Urothelium cell line (cell line): ENCODE measurements around the gene ANKRD66.

ENCODE experiments used
- DNase-seq: peaks from one replicate; pipeline ENCODE4 v3.0.0; 2011; ENCODE audit warnings: low spot score, mixed read lengths
- FAIRE-seq: peaks from 2 replicates; lab custom pipeline; 2011; peaks lifted over from hg19 to GRCh38; lab: Jason Lieb, UNC

ANKRD66 gene

GRCh38 chr6:46787871-46788540, 41.3 kb downstream of the ANKRD66 start:
- no peak for FAIRE-seq
- DNase-seq, result no peak

- DNase-seq (no peak), FAIRE-seq (no peak)
Measured at GRCh38 chr6:46788791-46789190, 42.1 kb downstream of the ANKRD66 start.

GRCh38 chr6:46789434-46790354, 43.0 kb downstream of the ANKRD66 start:
- no peak for DNase-seq
- no peak for FAIRE-seq

- FAIRE-seq (no peak), DNase-seq (no peak)
Measured at GRCh38 chr6:46790355-46790874, 43.7 kb downstream of the ANKRD66 start.

GRCh38 chr6:46792635-46793034, 45.9 kb downstream of the ANKRD66 start:
- FAIRE-seq (no peak), DNase-seq (no peak)

GRCh38 chr6:46793138-46793537, 46.4 kb downstream of the ANKRD66 start, which contains the start of gene MEP1A:
MEP1A (plus strand) TSS chr6:46793389; CDS start chr6:46793399, 10 bp downstream.
- no peak for DNase-seq
- no peak for FAIRE-seq

GRCh38 chr6:46794068-46794467, 47.3 kb downstream of the ANKRD66 start:
- no peak for DNase-seq
- FAIRE-seq, result no peak

- FAIRE-seq (peak; percentile 20), DNase-seq (no peak)
Measured at GRCh38 chr6:46795816-46796215, 49.1 kb downstream of the ANKRD66 start.

GRCh38 chr6:46796848-46797580, 50.3 kb downstream of the ANKRD66 start:
- no peak for FAIRE-seq
- peak; percentile 40 for DNase-seq

GRCh38 chr6:46799657-46800056, 52.9 kb downstream of the ANKRD66 start:
- FAIRE-seq (no peak), DNase-seq (no peak)

- DNase-seq, result no peak
- FAIRE-seq, result no peak
Measured at GRCh38 chr6:46808806-46809205, 62.1 kb downstream of the ANKRD66 start.
